H1 (cell line): ENCODE results near the gene MRPL27. TPM values are rescaled to one million over a fixed set of nuclear protein-coding genes. Genes with fewer than 3 reads are reported as not detected.

Experiments
- CHD7 ChIP-seq: fragments of 300-600 bp; sonication (generic); IDR thresholded peaks from 2 replicates; pipeline ENCODE4 v1.7.1; 2012; ENCODE audit warnings: low read length, moderate library complexity, mild to moderate bottlenecking, inconsistent platforms; ENCODE audit not compliant: insufficient replicate concordance
- EZH2 ChIP-seq: fragments of 200-600 bp; sonication (generic); IDR thresholded peaks from 2 replicates; pipeline ENCODE4 v1.7.1; 2012; ENCODE audit warnings: low read depth, mild to moderate bottlenecking, moderate library complexity, low read length, inconsistent platforms; ENCODE audit not compliant: severe bottlenecking
- POLR2A ChIP-seq, 2 experiments: IDR thresholded peaks; 1 replicate in 1 of 2; 2 replicates in 1 of 2; pipeline ENCODE4 v1.6.1; 2011; ENCODE audit warnings: low read depth in 2 of 2, low read length in 2 of 2, mild to moderate bottlenecking in 2 of 2; ENCODE audit errors: control extremely low read depth in 1 of 2
- SAP30 ChIP-seq: fragments of 300-600 bp; sonication (generic); IDR thresholded peaks from 2 replicates; pipeline ENCODE4 v1.7.1; 2012; ENCODE audit warnings: low read length, moderate library complexity, mild to moderate bottlenecking, inconsistent platforms; ENCODE audit not compliant: insufficient read depth, insufficient replicate concordance
- TCF12 ChIP-seq: IDR thresholded peaks from 2 replicates; pipeline ENCODE4 v1.6.1; 2011; ENCODE audit warnings: low read depth, mild to moderate bottlenecking, low read length
- polyA plus RNA-seq, 7 experiments: library from polyadenylated mRNA; depleted of rRNA in 3 of 7; stranded (reverse) in 5 of 7; unstranded in 2 of 7; fragments of >200 nt in 5 of 7; fragments of 200-250 nt in 2 of 7; gene quantifications; 1 replicate in 5 of 7; 2 replicates in 1 of 7; 4 replicates in 1 of 7; pipeline versions ENCODE4 v1.2.1 to v1.2.3, GENCODE V29; 2011 to 2013; ENCODE audit warnings: missing spikeins in 2 of 7, mixed read lengths in 2 of 7
- total RNA-seq: library from RNA; stranded (reverse); fragmentation: NEBNext Ultra II Directional; extraction: Animal tissue kit (Norgen Biotek cat#: 25700); gene quantifications from 2 replicates; pipeline ENCODE4 v1.2.1, GENCODE V29; 2021
- TF ChIP-seq, protein P1 (sequence below): IDR thresholded peaks from 2 replicates; pipeline ENCODE4 v1.6.1; 2012; ENCODE audit warnings: low read length, inconsistent platforms

The MRPL27 gene
- total and polyA plus RNA-seq, 2 of the 8 experiments (the other 6 are each of a cell fraction or from before 2014, with no cell fraction given): 75.6 to 135 TPM

GRCh38 chr17:50393700-50394099 is 20.7 kb upstream of the MRPL27 start (continued):
- TF ChIP-seq, protein P1, sequence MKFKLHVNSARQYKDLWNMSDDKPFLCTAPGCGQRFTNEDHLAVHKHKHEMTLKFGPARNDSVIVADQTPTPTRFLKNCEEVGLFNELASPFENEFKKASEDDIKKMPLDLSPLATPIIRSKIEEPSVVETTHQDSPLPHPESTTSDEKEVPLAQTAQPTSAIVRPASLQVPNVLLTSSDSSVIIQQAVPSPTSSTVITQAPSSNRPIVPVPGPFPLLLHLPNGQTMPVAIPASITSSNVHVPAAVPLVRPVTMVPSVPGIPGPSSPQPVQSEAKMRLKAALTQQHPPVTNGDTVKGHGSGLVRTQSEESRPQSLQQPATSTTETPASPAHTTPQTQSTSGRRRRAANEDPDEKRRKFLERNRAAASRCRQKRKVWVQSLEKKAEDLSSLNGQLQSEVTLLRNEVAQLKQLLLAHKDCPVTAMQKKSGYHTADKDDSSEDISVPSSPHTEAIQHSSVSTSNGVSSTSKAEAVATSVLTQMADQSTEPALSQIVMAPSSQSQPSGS: no peak
- no peak for TF ChIP-seq CHD7
- no peak for TF ChIP-seq TCF12
- no peak for TF ChIP-seq POLR2A (IDR thresholded peaks at IDR 0.05; ENCODE audit: control extremely low read depth in 1 of 2, low read depth in 2 of 2, low read length in 2 of 2)
- no peak for TF ChIP-seq EZH2
- TF ChIP-seq SAP30: no peak
